Astrocyte (in vitro differentiated cells and primary cell): Measurements from ENCODE around the gene C5orf15.

Experiments used
- CTCF ChIP-seq: IDR thresholded peaks from 2 replicates; pipeline ENCODE4 v1.5.1; 2011; ENCODE audit warnings: low read depth, mild to moderate bottlenecking, inconsistent platforms, low read length, moderate library complexity; ENCODE audit not compliant: insufficient read depth
- EZH2 ChIP-seq: IDR thresholded peaks from 2 replicates; pipeline ENCODE4 v1.6.1; 2012; ENCODE audit warnings: mild to moderate bottlenecking, low read length, inconsistent platforms; ENCODE audit not compliant: insufficient read depth

DNA sequence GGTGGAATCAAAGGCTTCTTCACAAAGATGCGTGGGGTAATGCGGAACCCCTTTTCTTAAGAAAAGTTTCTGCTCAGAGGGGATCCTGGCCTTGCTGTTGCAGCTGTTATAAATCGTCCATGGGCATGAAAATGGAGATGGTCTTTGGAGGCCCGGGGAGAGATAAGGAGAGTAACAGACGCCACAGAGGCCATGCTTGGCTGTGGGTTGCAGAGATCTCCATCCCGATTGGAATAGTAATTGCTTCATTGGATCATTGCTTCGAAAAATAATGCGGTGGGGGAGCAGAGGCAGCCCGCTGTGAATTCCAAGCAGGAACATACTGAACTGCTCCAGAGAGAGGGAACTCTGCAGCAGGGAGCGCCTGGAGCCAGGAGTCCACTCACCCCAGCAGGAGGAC is 55.5 kb downstream of the C5orf15 start:
- TF ChIP-seq CTCF (no peak), EZH2 (no peak)
